GM18498 (cell line): ENCODE measurements around the gene STIM2.
"Not testable (repeated sequence)": the region's sequence is repeated elsewhere in the genome, so short reads cannot be mapped to it uniquely, and the experiment has no call there.

Experiments
- ATAC-seq: cut with Tn5 transposase; IDR thresholded peaks from one replicate; pipeline ENCODE4 v1.9.1; 2021; ENCODE audit warnings: mild to moderate bottlenecking, moderate library complexity; ENCODE audit not compliant: unreplicated experiment

The STIM2 gene

GRCh38 chr4:26947318-26947717, 86.7 kb downstream of the STIM2 start:
- ATAC-seq, result no peak

DNA sequence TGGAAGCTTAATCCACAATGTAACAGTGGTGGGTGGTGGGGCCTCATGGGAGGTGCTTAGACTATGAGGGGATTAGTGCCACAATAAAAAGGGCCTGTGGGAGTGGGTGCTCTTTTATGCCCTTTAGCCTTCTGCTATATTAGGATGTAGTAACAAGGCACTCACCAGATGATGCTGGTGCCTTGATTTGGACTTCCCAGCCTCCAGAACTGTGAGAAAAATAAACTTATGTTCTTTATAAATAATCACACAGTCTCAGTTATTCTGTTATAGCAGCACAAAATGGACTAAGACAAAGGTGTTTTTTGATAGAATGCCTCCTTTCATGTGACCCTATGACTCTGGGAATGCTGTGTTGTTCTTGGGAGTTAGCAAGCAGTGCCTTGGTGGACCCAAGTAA, 89.8 kb downstream of the STIM2 start:
- no peak for ATAC-seq

GRCh38 chr4:26952891-26953290, 92.2 kb downstream of the STIM2 start:
- ATAC-seq, result no peak

DNA sequence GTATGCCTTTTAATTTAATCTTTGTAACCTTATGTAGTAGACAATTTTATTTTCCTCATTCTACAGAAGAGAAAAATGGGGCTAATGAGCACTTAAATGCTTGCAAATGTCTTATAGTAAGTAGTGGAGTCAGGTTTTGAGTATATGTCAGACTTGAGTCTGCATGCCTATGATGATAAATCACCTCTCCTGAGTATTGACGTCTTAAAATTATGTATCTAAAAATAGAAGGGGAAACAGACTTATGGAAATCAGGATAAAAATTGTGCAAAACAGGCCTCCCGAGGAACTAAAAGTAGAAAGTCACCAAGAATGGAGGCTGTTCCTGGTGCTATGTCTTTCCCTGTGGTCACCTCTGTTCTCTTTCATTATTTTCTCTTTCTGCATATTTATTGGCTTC, 92.7 kb downstream of the STIM2 start:
- no peak for ATAC-seq

DNA sequence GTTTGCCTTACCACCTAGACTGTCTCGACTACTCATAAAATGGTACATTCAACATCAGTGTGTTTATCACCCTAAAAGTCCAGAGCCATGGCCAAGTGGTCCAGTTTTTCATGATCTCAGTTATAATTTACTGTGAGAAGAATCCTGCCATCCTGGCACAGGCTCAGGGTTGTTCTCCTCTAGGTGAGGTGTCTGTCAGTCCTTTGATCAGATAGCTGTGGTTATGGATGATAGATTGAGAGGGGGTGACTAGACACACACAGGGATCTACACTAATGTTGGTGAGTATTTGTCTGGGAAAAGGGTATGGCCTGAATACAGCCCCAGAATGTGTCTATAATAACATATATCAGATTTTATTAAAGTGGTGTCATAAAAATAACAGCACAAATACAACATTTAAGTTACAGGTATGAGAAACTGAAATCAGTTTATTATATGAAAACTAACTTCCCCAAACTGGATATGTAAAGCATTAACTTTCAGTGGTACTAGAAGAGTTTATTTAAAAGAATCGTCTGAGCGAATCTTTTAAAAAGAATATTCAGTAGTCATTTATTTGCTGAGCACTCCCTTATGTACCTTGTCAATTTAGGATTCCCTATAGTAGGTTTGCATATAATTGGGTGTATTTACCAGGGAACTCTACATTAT, 93.3 kb downstream of the STIM2 start:
- ATAC-seq, result peak; percentile 46

- ATAC-seq, result no peak
These were observed 94.6 kb downstream of the STIM2 start for GRCh38 chr4:26955241-26955640.

GRCh38 chr4:26958925-26959653, 98.4 kb downstream of the STIM2 start:
- ATAC-seq, result no peak

- no peak for ATAC-seq
These were observed 99.0 kb downstream of the STIM2 start for GRCh38 chr4:26959654-26960047.

DNA sequence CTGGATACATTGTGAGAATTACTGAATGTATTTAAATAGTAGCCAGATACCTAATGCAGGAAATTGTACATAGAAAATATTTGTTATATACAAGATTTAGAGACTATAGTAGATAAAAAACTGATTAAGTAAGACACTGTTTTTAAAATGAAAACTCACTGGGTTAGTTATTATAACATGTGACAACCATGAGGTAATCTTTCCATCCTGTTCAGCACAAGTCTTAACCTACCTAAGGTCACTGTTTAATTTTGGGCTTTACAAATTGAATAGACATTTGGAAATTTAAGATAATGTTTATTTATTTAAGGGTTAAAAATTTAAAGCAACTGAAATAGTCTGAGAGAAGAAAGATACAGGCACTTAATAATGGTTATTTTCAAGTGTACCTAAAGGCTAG, 102.1 kb downstream of the STIM2 start:
- ATAC-seq, result no peak

DNA sequence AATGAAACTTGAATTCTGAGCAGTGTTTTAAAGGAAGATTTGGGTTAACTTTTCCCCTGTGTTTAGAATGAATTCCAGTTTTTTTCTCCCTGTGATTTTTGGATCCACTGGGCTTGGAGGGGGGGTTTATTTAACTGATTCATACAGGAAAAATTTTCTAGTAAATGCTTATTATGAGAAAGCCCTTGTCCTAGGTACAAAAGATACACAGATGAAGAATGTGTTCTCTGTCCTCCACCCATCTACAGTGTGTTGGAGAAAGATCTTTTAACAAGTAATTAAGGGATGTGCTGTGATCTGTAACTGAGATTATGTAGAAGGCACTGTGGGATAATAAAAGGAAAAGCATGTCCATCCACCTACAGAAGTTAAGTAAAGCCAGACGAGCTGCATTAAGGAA, 103.9 kb downstream of the STIM2 start:
- ATAC-seq, result no peak

DNA sequence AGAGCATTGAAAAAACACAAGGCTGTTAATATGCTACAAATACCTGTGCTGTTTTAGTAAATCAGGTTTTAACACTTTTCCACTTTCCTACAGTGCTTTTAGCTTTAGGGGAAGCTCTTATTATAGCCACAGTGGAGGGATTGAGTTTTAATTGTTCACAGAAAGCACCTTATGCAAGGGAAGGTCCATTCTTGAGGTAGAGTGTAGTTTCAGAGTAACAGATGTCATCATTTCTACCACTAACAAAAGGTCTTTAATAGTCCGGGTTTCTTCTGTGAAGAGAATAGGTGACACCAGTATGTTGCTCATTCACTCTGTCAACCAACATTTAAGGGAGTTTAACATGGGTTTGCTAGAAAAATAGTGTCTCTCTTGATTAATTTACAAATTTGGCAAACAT, 104.4 kb downstream of the STIM2 start:
- ATAC-seq, result no peak

- not testable (repeated sequence) for ATAC-seq
These were observed 115.0 kb downstream of the STIM2 start for GRCh38 chr4:26975464-26976181.

GRCh38 chr4:26978387-26979053, 117.9 kb downstream of the STIM2 start:
- ATAC-seq, result no peak

DNA sequence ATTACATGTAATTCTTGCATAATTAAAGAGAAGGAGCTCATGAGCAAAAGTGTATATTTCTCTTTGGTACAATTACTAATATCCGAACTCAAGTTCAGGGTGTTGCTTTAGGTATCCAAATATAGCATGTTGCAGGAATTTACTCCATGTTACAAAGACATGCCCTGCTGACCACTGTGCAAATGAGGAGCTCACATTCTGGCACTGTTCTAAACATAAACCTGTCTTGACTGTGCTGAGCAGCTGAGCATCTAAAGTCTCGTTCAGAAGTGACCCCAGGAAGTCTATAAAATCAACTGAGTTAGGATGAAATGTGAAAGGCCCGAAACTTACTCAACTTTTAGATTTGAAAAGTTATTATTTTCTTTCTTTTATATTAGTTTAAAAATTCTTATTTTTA, 124.3 kb downstream of the STIM2 start:
- no peak for ATAC-seq

DNA sequence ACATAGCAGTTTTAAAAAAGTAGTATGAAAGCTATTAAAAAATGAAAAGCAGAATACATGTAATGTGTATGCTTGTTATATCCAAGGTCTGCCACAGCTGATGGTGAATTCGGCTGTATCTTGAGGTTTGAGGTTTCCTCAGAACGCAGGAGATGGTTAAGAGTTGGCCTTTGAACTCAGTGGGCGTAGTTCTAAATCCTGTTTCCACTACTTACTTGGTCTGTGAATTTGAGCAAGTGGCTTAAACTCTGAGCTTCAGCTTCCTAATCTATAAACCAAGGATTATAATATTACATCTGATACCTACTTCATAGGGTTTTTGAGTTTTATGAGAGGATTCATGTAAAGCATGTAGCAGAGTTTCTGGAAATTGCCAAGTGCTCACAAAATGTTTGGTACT, 125.2 kb downstream of the STIM2 start:
- peak; percentile 86 for ATAC-seq

DNA sequence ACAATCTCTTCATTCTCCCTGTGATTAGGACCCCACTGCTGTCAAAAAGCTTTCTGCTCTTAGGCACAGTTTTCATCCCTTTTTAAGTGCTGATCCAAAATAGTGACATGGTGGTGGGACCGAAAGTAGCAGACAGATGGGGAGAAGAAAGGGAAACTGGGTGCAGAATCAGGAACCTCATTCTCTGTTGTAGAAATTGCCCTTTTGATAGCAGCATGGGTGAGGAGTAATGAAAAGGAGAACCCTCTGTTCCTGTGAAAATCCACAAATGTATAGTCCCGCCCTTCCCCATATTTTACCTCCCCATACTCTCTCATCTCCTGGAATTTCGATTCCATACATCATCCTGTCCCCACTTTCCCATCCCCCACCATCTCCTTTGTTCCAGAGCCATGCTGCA, 126.5 kb downstream of the STIM2 start:
- no peak for ATAC-seq

DNA sequence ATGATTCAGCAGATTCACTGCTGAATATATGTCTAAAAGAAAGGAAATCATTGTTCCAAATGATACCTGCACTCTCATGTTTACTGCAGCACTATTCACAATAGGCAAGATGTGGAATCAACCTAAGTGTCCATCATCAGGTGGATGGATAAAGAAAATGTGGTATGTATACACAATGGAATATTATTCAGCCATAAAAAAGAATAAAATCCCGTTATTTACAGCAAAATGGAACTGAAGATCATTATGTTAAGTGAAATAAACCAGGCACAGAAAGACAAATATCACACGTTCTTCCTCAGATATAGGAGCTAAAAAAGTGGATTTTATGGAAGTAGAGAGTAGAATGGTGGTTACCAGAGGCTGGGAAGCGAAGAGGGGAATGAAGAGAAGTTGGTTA, 130.4 kb downstream of the STIM2 start:
- no peak for ATAC-seq

DNA sequence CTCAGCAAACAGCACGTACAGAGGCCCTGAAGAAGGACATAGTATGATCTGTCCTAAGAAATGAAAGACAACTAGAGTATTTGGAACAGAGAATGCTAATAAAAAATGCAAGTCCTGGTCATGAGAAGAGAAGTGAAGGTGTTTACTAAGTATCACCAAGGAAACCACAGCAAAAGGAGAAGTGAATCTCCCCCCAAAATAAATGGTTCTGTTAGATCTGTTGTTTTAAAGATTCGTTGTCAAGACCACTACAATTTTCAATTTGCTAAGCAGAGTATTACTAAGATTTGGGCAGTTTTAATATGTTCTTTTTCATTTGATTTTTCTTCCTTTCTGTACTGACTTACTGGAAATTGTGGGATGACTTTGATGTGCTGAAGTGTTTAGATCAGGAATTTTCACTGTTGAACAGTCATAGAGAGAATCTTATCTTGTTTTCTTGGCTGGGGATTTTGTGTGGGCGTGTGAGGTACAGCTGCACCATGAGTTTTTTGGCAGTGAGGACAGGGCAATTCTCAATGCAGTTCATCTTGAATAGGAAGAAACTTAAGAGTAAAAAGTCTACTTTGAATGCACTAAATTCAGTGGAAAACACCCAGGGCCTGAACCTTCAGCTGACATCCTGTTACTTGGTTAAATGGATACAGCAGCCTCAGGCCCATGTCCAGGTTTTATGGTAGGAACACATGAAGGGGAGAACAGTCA, 132.2 kb downstream of the STIM2 start:
- ATAC-seq, result peak; percentile 94

- ATAC-seq, result no peak
These were observed 132.9 kb downstream of the STIM2 start for GRCh38 chr4:26993539-26993938.

DNA sequence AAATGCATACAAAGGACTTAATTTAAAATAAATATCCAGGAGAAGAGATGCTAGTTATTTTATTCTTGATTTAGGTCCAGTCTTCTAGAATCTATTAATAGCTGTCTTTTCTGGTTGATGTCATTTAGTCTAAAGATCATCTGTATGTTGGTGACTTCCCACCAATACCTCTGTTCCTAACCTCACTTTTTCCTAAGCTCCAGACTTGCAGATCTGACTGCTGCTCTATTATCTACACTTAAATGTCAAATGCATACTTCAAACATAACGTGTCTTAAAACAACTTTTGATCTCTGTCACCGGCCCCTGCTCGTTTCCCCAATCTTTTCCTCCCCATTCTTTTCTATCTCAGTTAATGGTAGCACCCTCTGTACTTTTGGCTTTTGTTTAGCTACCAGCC, 133.3 kb downstream of the STIM2 start:
- ATAC-seq, result no peak

DNA sequence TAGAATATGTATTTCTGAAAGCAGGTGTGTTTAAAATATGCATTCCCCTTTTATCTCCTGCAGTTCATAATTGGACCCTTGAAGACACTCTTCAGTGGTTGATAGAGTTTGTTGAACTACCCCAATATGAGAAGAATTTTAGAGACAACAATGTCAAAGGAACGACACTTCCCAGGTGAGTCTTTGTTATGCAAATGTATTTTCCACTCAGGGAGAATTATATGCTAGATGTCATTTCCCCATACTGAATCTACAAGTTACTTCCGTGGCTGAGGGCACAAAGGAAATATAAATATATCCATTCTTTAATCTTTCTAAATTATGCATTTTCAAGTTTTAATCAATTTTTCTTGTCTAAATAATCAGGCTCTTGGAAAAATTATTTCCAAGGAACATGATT, 134.7 kb downstream of the STIM2 start:
- ATAC-seq, result no peak
